NOMO-1 treated with dmso at 0.1 percent for 144 hours (cell line): Measurements from ENCODE around the gene DUSP5.
"Not testable (repeated sequence)": the region's sequence is repeated elsewhere in the genome, so short reads cannot be mapped to it uniquely, and the experiment has no call there.

ENCODE experiments used
- DNase-seq: peaks from one replicate; lab custom pipeline; 2025; ENCODE audit not compliant: unreplicated experiment; lab: John Stamatoyannopoulos, UW

Gene DUSP5

GRCh38 chr10:110497438-110498086 is at the start of gene DUSP5:
Gene DUSP5 (plus strand): TSS chr10:110497907. CDS start chr10:110498122, 215 bp downstream.
- DNase-seq = peak; percentile 85

GRCh38 chr10:110448682-110449418 is 48.9 kb upstream of the DUSP5 start:
- no peak for DNase-seq

- no peak for DNase-seq
These were observed 42.3 kb upstream of the DUSP5 start for GRCh38 chr10:110455446-110455845.

GRCh38 chr10:110456046-110456445 is 41.7 kb upstream of the DUSP5 start:
- DNase-seq = no peak

- no peak for DNase-seq
These were observed 41.1 kb upstream of the DUSP5 start for GRCh38 chr10:110456523-110457091.

GRCh38 chr10:110457851-110458250 is 39.9 kb upstream of the DUSP5 start:
- DNase-seq = no peak

GRCh38 chr10:110458266-110458920 is 39.3 kb upstream of the DUSP5 start:
- no peak for DNase-seq

GRCh38 chr10:110459600-110459999 is 38.1 kb upstream of the DUSP5 start:
- no peak for DNase-seq

- DNase-seq = no peak
These were observed 37.4 kb upstream of the DUSP5 start for GRCh38 chr10:110460111-110460809.

- no peak for DNase-seq
These were observed 36.6 kb upstream of the DUSP5 start for GRCh38 chr10:110461088-110461487.

- DNase-seq = no peak
These were observed 36.2 kb upstream of the DUSP5 start for GRCh38 chr10:110461530-110461929.

- no peak for DNase-seq
These were observed 35.3 kb upstream of the DUSP5 start for GRCh38 chr10:110462166-110463095.

- DNase-seq = not testable (repeated sequence)
These were observed 29.4 kb upstream of the DUSP5 start for GRCh38 chr10:110468258-110468657.

- not testable (repeated sequence) for DNase-seq
These were observed 27.2 kb upstream of the DUSP5 start for GRCh38 chr10:110470541-110470940.

GRCh38 chr10:110471566-110472139 is 26.1 kb upstream of the DUSP5 start:
- DNase-seq = no peak

- no peak for DNase-seq
These were observed 23.7 kb upstream of the DUSP5 start for GRCh38 chr10:110474017-110474416.

GRCh38 chr10:110474826-110475225 is 22.9 kb upstream of the DUSP5 start:
- DNase-seq = no peak

GRCh38 chr10:110475722-110476515 is 21.8 kb upstream of the DUSP5 start:
- DNase-seq = no peak

GRCh38 chr10:110479710-110480109 is 18.0 kb upstream of the DUSP5 start:
- DNase-seq = no peak
